Liver (tissue), 3 donors: ENCODE measurements around the gene SCTR.

Source experiments
- CTCF ChIP-seq: fragments of 150-350 bp; IDR thresholded peaks from 2 replicates; pipeline ENCODE4 v1.5.1; 2017; ENCODE audit warnings: improper control_type of control experiment, low read depth, low read length; ENCODE audit not compliant: missing input control
- EGR1 ChIP-seq, 2 donors: IDR thresholded peaks; 2 replicates each; pipeline ENCODE4 v1.6.1; 2016 to 2018; ENCODE audit warnings: antibody characterized with exemption in 2 of 2, low read depth in 2 of 2
- FOXA2 ChIP-seq: IDR thresholded peaks from 2 replicates; pipeline ENCODE4 v1.6.1; 2016; ENCODE audit warnings: antibody characterized with exemption
- GABPA ChIP-seq, 2 donors: IDR thresholded peaks in 1 of 2; conservative IDR thresholded peaks in 1 of 2; 2 replicates each; pipeline ENCODE4 v1.6.1; 2016; ENCODE audit warnings: antibody characterized with exemption in 2 of 2, mild to moderate bottlenecking in 1 of 2, moderate library complexity in 1 of 2
- JUND ChIP-seq, 2 donors: IDR thresholded peaks; 2 replicates each; pipeline ENCODE4 v1.6.1; 2016; ENCODE audit warnings: antibody characterized with exemption in 2 of 2
- MAX ChIP-seq: IDR thresholded peaks from 2 replicates; pipeline ENCODE4 v1.6.1; 2016; ENCODE audit warnings: antibody characterized with exemption
- NR2F2 ChIP-seq: IDR thresholded peaks from 2 replicates; pipeline ENCODE4 v1.6.1; 2016; ENCODE audit warnings: antibody characterized with exemption
- RXRA ChIP-seq, 2 donors: IDR thresholded peaks; 2 replicates each; pipeline ENCODE4 v1.6.1; 2017 to 2018; ENCODE audit warnings: antibody characterized with exemption in 2 of 2, mild to moderate bottlenecking in 1 of 2
- TAF1 ChIP-seq: conservative IDR thresholded peaks from 2 replicates; pipeline ENCODE4 v1.6.1; 2016; ENCODE audit warnings: antibody characterized with exemption, mild to moderate bottlenecking
- YY1 ChIP-seq: IDR thresholded peaks from 2 replicates; pipeline ENCODE4 v1.6.1; 2016; ENCODE audit warnings: antibody characterized with exemption, mild to moderate bottlenecking
- ZBTB33 ChIP-seq: IDR thresholded peaks from 2 replicates; pipeline ENCODE4 v1.6.1; 2016; ENCODE audit warnings: antibody characterized with exemption
- TF ChIP-seq, protein P1 (sequence below): IDR thresholded peaks from 2 replicates; pipeline ENCODE4 v1.6.1; 2016; ENCODE audit warnings: antibody characterized with exemption
- TF ChIP-seq, protein P2 (sequence below): IDR thresholded peaks from 2 replicates; pipeline ENCODE4 v1.6.1; 2016; ENCODE audit warnings: antibody characterized with exemption, mild to moderate bottlenecking
- donor health status: healthy.
- donor health status: healthy.

DNA sequence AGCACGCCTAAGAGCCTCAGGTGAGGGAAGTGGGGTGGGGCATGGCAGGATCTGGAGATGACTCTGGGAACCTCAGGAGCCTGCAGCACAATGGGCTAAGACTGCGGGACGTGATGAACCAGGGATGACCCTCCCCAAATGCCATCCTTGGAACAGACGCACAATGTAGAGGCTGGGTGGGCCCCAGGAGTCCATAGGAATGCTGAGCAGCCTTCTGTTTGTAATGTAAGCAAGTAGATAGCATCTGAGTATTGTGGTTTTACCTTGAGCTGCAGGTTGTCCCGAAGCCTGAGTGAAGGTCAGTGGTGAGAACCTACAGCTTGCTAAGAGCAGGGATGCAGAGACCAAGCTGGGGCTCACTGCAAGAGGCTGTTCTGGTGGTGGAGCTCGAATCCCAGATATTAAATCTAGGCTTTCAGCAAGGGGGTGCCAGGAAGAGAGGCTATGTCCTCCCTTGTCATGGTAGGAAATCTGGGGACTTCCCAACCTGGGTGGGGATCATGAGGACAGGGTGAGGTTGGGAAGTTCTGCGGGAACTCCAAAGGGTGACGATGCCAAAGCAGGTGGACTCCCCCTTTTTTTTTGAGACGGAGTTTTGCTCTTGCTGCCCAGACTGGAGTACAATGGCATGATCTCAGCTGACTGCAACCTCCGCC lies 5.8 kb downstream of the SCTR start:
- TF ChIP-seq CTCF (no peak), YY1 (no peak), RXRA (IDR thresholded peaks at IDR 0.05) (no peak), ZBTB33 (no peak), GABPA (IDR thresholded peaks at IDR 0.05 in 1 of 2, conservative IDR thresholded peaks at IDR 0.05 in 1 of 2) (no peak), MAX (no peak), JUND (IDR thresholded peaks at IDR 0.05) (no peak), EGR1 (IDR thresholded peaks at IDR 0.05; ENCODE audit: low read depth in 2 of 2) (no peak), NR2F2 (no peak), TAF1 (no peak), FOXA2 (no peak)
- TF ChIP-seq, protein P1, sequence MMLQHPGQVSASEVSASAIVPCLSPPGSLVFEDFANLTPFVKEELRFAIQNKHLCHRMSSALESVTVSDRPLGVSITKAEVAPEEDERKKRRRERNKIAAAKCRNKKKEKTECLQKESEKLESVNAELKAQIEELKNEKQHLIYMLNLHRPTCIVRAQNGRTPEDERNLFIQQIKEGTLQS = no peak
- TF ChIP-seq, protein P2, sequence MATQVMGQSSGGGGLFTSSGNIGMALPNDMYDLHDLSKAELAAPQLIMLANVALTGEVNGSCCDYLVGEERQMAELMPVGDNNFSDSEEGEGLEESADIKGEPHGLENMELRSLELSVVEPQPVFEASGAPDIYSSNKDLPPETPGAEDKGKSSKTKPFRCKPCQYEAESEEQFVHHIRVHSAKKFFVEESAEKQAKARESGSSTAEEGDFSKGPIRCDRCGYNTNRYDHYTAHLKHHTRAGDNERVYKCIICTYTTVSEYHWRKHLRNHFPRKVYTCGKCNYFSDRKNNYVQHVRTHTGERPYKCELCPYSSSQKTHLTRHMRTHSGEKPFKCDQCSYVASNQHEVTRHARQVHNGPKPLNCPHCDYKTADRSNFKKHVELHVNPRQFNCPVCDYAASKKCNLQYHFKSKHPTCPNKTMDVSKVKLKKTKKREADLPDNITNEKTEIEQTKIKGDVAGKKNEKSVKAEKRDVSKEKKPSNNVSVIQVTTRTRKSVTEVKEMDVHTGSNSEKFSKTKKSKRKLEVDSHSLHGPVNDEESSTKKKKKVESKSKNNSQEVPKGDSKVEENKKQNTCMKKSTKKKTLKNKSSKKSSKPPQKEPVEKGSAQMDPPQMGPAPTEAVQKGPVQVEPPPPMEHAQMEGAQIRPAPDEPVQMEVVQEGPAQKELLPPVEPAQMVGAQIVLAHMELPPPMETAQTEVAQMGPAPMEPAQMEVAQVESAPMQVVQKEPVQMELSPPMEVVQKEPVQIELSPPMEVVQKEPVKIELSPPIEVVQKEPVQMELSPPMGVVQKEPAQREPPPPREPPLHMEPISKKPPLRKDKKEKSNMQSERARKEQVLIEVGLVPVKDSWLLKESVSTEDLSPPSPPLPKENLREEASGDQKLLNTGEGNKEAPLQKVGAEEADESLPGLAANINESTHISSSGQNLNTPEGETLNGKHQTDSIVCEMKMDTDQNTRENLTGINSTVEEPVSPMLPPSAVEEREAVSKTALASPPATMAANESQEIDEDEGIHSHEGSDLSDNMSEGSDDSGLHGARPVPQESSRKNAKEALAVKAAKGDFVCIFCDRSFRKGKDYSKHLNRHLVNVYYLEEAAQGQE = no peak
